Activated naive CD8-positive, alpha-beta T cell treated with anti-CD3 and anti-CD28 coated beads for 36 hours (primary cell): ENCODE data around the gene WBP2. TPM values are rescaled to one million over a fixed set of nuclear protein-coding genes. Genes with fewer than 3 reads are reported as not detected.

Source experiments
- DNase-seq: peaks from one replicate; pipeline ENCODE4 v3.0.0; 2021
- H3K27ac Mint-ChIP-seq: one replicate; pipeline ENCODE4 v1.8.0; 2022; ENCODE audit warnings: mild to moderate bottlenecking, moderate library complexity, mixed read lengths
- H3K27me3 Mint-ChIP-seq: one replicate; pipeline ENCODE4 v1.8.0; 2022; ENCODE audit warnings: mild to moderate bottlenecking, mixed read lengths
- H3K36me3 Mint-ChIP-seq: one replicate; pipeline ENCODE4 v1.8.0; 2021; ENCODE audit warnings: mild to moderate bottlenecking, mixed read lengths
- H3K4me1 Mint-ChIP-seq: one replicate; pipeline ENCODE4 v1.8.0; 2021; ENCODE audit warnings: mixed read lengths
- H3K4me3 Mint-ChIP-seq: one replicate; pipeline ENCODE4 v1.8.0; 2022; ENCODE audit warnings: mild to moderate bottlenecking, moderate library complexity, mixed read lengths
- H3K9me3 Mint-ChIP-seq: one replicate; pipeline ENCODE4 v1.8.0; 2022; ENCODE audit warnings: mixed read lengths
- total RNA-seq, 2 experiments: library from RNA; stranded (reverse); gene quantifications; one replicate each; pipeline ENCODE4 v1.2.3, GENCODE V29; 2021

The WBP2 gene
- total RNA-seq, 2 experiments from 2014 or later, result 45.0 to 49.3 TPM

GRCh38 chr17:75824666-75825065 is 30.5 kb downstream of the WBP2 start:
- Mint-ChIP-seq H3K27me3 (no peaks in the 10 kb centered on the region), H3K27ac (no peak overlapping the region), H3K4me3 (no peak overlapping the region), H3K36me3 (peaks cover 11% of the 10 kb centered on the region), H3K9me3 (no peaks in the 10 kb centered on the region), H3K4me1 (peaks cover 19% of the 10 kb centered on the region)
- no peak for DNase-seq

GRCh38 chr17:75824050-75824552 is 31.0 kb downstream of the WBP2 start:
- no peak overlapping the region for H3K4me3 Mint-ChIP-seq
- no peak for DNase-seq
- H3K27me3 Mint-ChIP-seq, result no peaks in the 10 kb centered on the region
- H3K4me1 Mint-ChIP-seq, result peaks cover 19% of the 10 kb centered on the region
- no peaks in the 10 kb centered on the region for H3K9me3 Mint-ChIP-seq
- peaks cover 10% of the 10 kb centered on the region for H3K36me3 Mint-ChIP-seq
- no peak overlapping the region for H3K27ac Mint-ChIP-seq

- H3K4me1 Mint-ChIP-seq, result peaks cover 19% of the 10 kb centered on the region
- no peak overlapping the region for H3K27ac Mint-ChIP-seq
- no peak overlapping the region for H3K4me3 Mint-ChIP-seq
- H3K36me3 Mint-ChIP-seq, result peaks cover 10% of the 10 kb centered on the region
- H3K27me3 Mint-ChIP-seq, result no peaks in the 10 kb centered on the region
- DNase-seq, result no peak
- H3K9me3 Mint-ChIP-seq, result no peaks in the 10 kb centered on the region
Observed at GRCh38 chr17:75823257-75824041, 31.7 kb downstream of the WBP2 start.

GRCh38 chr17:75822800-75823166 is 32.4 kb downstream of the WBP2 start:
- Mint-ChIP-seq H3K27me3 (no peaks in the 10 kb centered on the region), H3K4me1 (peaks cover 14% of the 10 kb centered on the region), H3K4me3 (no peak overlapping the region), H3K9me3 (no peaks in the 10 kb centered on the region), H3K27ac (no peak overlapping the region), H3K36me3 (peaks cover 8% of the 10 kb centered on the region)
- DNase-seq, result no peak

- peak overlapping the region; percentile 82 for H3K27ac Mint-ChIP-seq
- H3K27me3 Mint-ChIP-seq, result no peaks in the 10 kb centered on the region
- H3K4me1 Mint-ChIP-seq, result peaks cover 14% of the 10 kb centered on the region
- H3K9me3 Mint-ChIP-seq, result no peaks in the 10 kb centered on the region
- peaks cover 8% of the 10 kb centered on the region for H3K36me3 Mint-ChIP-seq
- no peak overlapping the region for H3K4me3 Mint-ChIP-seq
- peak; percentile 33 for DNase-seq
Observed at GRCh38 chr17:75822119-75822799, 32.9 kb downstream of the WBP2 start.

- H3K36me3 Mint-ChIP-seq, result peaks cover 7% of the 10 kb centered on the region
- H3K27ac Mint-ChIP-seq, result peak overlapping the region; percentile 82
- DNase-seq, result no peak
- no peaks in the 10 kb centered on the region for H3K9me3 Mint-ChIP-seq
- H3K27me3 Mint-ChIP-seq, result no peaks in the 10 kb centered on the region
- H3K4me1 Mint-ChIP-seq, result peaks cover 14% of the 10 kb centered on the region
- H3K4me3 Mint-ChIP-seq, result no peak overlapping the region
Observed at GRCh38 chr17:75821552-75821951, 33.6 kb downstream of the WBP2 start.

- Mint-ChIP-seq H3K27me3 (no peaks in the 10 kb centered on the region), H3K4me1 (peaks cover 14% of the 10 kb centered on the region), H3K4me3 (no peak overlapping the region), H3K27ac (no peak overlapping the region), H3K9me3 (no peaks in the 10 kb centered on the region), H3K36me3 (peaks cover 8% of the 10 kb centered on the region)
- no peak for DNase-seq
Observed at GRCh38 chr17:75820094-75821080, 34.7 kb downstream of the WBP2 start.

- H3K4me1 Mint-ChIP-seq, result peaks cover 14% of the 10 kb centered on the region
- H3K27me3 Mint-ChIP-seq, result no peaks in the 10 kb centered on the region
- H3K4me3 Mint-ChIP-seq, result no peak overlapping the region
- no peaks in the 10 kb centered on the region for H3K9me3 Mint-ChIP-seq
- H3K36me3 Mint-ChIP-seq, result peaks cover 6% of the 10 kb centered on the region
- no peak for DNase-seq
- no peak overlapping the region for H3K27ac Mint-ChIP-seq
Observed at GRCh38 chr17:75819678-75820077, 35.5 kb downstream of the WBP2 start.

- Mint-ChIP-seq H3K9me3 (no peaks in the 10 kb centered on the region), H3K4me3 (no peak overlapping the region), H3K36me3 (peaks cover 6% of the 10 kb centered on the region), H3K4me1 (peaks cover 14% of the 10 kb centered on the region), H3K27me3 (no peaks in the 10 kb centered on the region), H3K27ac (no peak overlapping the region)
- no peak for DNase-seq
Observed at GRCh38 chr17:75819116-75819515, 36.0 kb downstream of the WBP2 start.

- Mint-ChIP-seq H3K27me3 (no peaks in the 10 kb centered on the region), H3K27ac (no peak overlapping the region), H3K4me1 (peaks cover 14% of the 10 kb centered on the region), H3K36me3 (peaks cover 6% of the 10 kb centered on the region), H3K4me3 (no peak overlapping the region), H3K9me3 (no peaks in the 10 kb centered on the region)
- no peak for DNase-seq
Observed at GRCh38 chr17:75818326-75818885, 36.7 kb downstream of the WBP2 start.

GRCh38 chr17:75817571-75817970 is 37.6 kb downstream of the WBP2 start:
- no peaks in the 10 kb centered on the region for H3K9me3 Mint-ChIP-seq
- no peaks in the 10 kb centered on the region for H3K27me3 Mint-ChIP-seq
- peaks cover 12% of the 10 kb centered on the region for H3K4me1 Mint-ChIP-seq
- no peak overlapping the region for H3K4me3 Mint-ChIP-seq
- peaks cover 8% of the 10 kb centered on the region for H3K36me3 Mint-ChIP-seq
- DNase-seq, result no peak
- H3K27ac Mint-ChIP-seq, result no peak overlapping the region

- no peak overlapping the region for H3K4me3 Mint-ChIP-seq
- no peaks in the 10 kb centered on the region for H3K9me3 Mint-ChIP-seq
- H3K4me1 Mint-ChIP-seq, result peaks cover 4% of the 10 kb centered on the region
- no peak overlapping the region for H3K27ac Mint-ChIP-seq
- no peak for DNase-seq
- H3K36me3 Mint-ChIP-seq, result peaks cover 8% of the 10 kb centered on the region
- no peaks in the 10 kb centered on the region for H3K27me3 Mint-ChIP-seq
Observed at GRCh38 chr17:75816693-75817092, 38.4 kb downstream of the WBP2 start.

- Mint-ChIP-seq H3K4me1 (no peaks in the 10 kb centered on the region), H3K4me3 (no peak overlapping the region), H3K9me3 (no peaks in the 10 kb centered on the region), H3K27me3 (no peaks in the 10 kb centered on the region), H3K27ac (no peak overlapping the region), H3K36me3 (peaks cover 5% of the 10 kb centered on the region)
- no peak for DNase-seq
Observed at GRCh38 chr17:75815399-75815798, 39.7 kb downstream of the WBP2 start.

GRCh38 chr17:75814900-75815373 is 40.2 kb downstream of the WBP2 start:
- Mint-ChIP-seq H3K4me1 (no peaks in the 10 kb centered on the region), H3K9me3 (no peaks in the 10 kb centered on the region), H3K27ac (no peak overlapping the region), H3K36me3 (peaks cover 5% of the 10 kb centered on the region), H3K4me3 (no peak overlapping the region), H3K27me3 (no peaks in the 10 kb centered on the region)
- DNase-seq, result no peak
